ENCODE measurements around the gene PRM3. TPM values are rescaled to one million over a fixed set of nuclear protein-coding genes. Genes with fewer than 3 reads are reported as not detected.
A peak's percentile ranks its signal among the peaks of the same experiment; 100 is the strongest.

The PRM3 gene
- total RNA-seq, 1 experiment from 2014 or later = not detected

DNA sequence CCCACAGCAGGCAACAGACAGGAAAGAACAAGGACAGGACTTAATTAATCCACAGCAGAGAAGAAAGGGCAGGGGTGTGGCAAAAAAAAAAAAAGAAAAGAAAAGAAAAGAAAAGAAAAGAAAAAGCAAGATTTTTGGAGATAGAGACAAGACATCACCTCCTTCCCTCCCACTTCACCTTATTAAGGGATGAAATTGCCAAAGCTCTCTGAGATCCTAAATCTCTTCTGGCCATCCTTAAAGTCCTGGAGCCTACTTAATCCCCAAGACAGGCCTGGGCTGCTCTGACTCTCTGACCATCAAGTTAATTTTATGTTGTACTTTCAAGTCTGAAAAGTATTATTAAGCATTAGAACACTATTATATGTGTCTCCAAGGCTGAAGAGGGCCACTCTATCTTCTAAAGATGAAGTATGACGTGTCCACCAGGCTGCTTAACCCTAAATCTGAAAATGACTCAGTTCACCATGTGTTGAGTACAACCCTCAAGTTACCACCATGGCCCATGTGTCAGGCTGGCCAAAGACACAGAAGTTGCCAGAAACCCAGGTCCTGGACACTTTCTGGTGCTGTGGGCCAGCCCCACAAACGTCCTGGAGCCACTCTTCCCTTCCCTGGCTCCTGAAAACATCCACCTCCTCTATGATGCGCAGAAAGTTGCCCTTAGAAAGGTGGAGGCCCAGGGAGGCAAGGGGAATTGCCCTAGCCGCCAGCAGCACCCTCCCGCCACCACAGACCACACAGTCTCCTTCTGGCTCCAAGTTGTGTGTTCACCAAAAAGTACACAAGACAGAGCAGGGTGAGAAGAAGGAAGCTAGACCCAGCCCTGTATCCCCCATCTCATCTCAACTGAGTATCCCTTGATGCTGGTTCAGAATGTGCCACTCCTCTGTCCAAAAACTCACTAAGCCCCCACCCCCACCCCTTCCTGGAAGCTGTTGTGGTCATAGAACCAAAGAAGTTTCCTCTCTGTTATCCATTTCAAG is 20.1 kb downstream of the PRM3 start:
- Histone ChIP-seq H2AFZ (ENCODE audit: low read length) (no peak overlapping the region), H3K23me2 (ENCODE audit: insufficient read length, low read depth, low read length, poor library complexity, severe bottlenecking) (peaks cover 9% of the 10 kb centered on the region), H3K56ac (ENCODE audit: insufficient read length, low read depth, low read length) (no peak overlapping the region), H3K4ac (ENCODE audit: low read depth, low read length) (no peak overlapping the region), H3K79me1 (ENCODE audit: insufficient read depth, low read depth, low read length, poor library complexity, severe bottlenecking) (no peaks in the 10 kb centered on the region), H4K8ac (replicated peaks; ENCODE audit: insufficient read length, low read depth, low read length) (no peak overlapping the region), H2BK120ac (ENCODE audit: low read depth, low read length, poor library complexity, severe bottlenecking) (no peak overlapping the region), H3K9ac (ENCODE audit: extremely low read depth, insufficient read length, low read length) (no peak overlapping the region), H2AK5ac (ENCODE audit: insufficient read length, low read length) (no peak overlapping the region), H3K27ac (ENCODE audit: insufficient read length, low read depth, low read length) (no peak overlapping the region), H3K27me3 (ENCODE audit: insufficient read depth, low read length) (no peaks in the 10 kb centered on the region), H2BK5ac (ENCODE audit: insufficient read length, low read length) (no peak overlapping the region), H3K4me2 (ENCODE audit: insufficient read depth, insufficient read length, low read length) (peak overlapping the region; percentile 33), H3K9me3 (ENCODE audit: control insufficient read depth, low read depth, low read length) (no peaks in the 10 kb centered on the region), H3K23ac (ENCODE audit: insufficient read length, low read depth, low read length) (no peak overlapping the region), H3K14ac (ENCODE audit: insufficient read depth, low read length) (no peak overlapping the region), H4K5ac (ENCODE audit: insufficient read length, low read depth, low read length) (no peak overlapping the region), H3T11ph (ENCODE audit: low read length) (no peak overlapping the region), H4K91ac (ENCODE audit: insufficient read length, low read depth, low read length) (no peak overlapping the region), H3K18ac (ENCODE audit: insufficient read length, low read depth, low read length) (no peak overlapping the region), H2BK20ac (ENCODE audit: low read depth, low read length, poor library complexity, severe bottlenecking) (no peak overlapping the region), H3K79me2 (ENCODE audit: insufficient read depth, low read length) (peaks cover 10% of the 10 kb centered on the region; the same call in 1 of the 2 replicates), H4K20me1 (ENCODE audit: control insufficient read depth, insufficient read depth, insufficient read length) (peaks cover 6% of the 10 kb centered on the region), H2BK12ac (ENCODE audit: insufficient read length, low read depth, low read length) (no peak overlapping the region), H3K4me1 (ENCODE audit: insufficient read depth, low read length) (no peaks in the 10 kb centered on the region), H2BK15ac (ENCODE audit: low read depth, low read length) (no peak overlapping the region)
- Mint-ChIP-seq H3K9me3 (no peaks in the 10 kb centered on the region), H3K27ac (peak overlapping the region in 1 of 3 experiments; percentile 11; a peak in 1 of 7 replicates), H3K4me3 (peak overlapping the region; percentile 26 to 87), H3K36me3 (ENCODE audit: insufficient read depth in 1 of 3, low read depth in 3 of 3) (peaks cover 5 to 13% (median 8%) of the 10 kb centered on the region in 3 experiments; a peak in 5 of 7 replicates), H3K4me1 (peaks cover 26% of the 10 kb centered on the region in 2 experiments), H3K27me3 (ENCODE audit: low read depth) (no peaks in the 10 kb centered on the region)
- DNase-seq = no peak
- WGBS (ENCODE audit: extremely low coverage, insufficient read length, low lambda C conversion rate) = no CpG with 5 or more reads among the region's 5 CpGs
- TF ChIP-seq, protein P1, sequence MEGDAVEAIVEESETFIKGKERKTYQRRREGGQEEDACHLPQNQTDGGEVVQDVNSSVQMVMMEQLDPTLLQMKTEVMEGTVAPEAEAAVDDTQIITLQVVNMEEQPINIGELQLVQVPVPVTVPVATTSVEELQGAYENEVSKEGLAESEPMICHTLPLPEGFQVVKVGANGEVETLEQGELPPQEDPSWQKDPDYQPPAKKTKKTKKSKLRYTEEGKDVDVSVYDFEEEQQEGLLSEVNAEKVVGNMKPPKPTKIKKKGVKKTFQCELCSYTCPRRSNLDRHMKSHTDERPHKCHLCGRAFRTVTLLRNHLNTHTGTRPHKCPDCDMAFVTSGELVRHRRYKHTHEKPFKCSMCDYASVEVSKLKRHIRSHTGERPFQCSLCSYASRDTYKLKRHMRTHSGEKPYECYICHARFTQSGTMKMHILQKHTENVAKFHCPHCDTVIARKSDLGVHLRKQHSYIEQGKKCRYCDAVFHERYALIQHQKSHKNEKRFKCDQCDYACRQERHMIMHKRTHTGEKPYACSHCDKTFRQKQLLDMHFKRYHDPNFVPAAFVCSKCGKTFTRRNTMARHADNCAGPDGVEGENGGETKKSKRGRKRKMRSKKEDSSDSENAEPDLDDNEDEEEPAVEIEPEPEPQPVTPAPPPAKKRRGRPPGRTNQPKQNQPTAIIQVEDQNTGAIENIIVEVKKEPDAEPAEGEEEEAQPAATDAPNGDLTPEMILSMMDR (conservative IDR thresholded peaks at IDR 0.05) = no peak

All from H9 (cell line).